NCI-H446 (cell line): ENCODE results near the gene SPAG8.
A peak's percentile ranks its signal among the peaks of the same experiment; 100 is the strongest.

Experiments used
- DNase-seq, 2 experiments: peaks; one replicate each; lab custom pipeline; 2025; lab: John Stamatoyannopoulos, UW

Gene SPAG8

GRCh38 chr9:35836595-35836994 lies 24.5 kb upstream of the SPAG8 start:
- DNase-seq = no peak

- no peak for DNase-seq
Observed at GRCh38 chr9:35835766-35836165, 23.7 kb upstream of the SPAG8 start.

DNA sequence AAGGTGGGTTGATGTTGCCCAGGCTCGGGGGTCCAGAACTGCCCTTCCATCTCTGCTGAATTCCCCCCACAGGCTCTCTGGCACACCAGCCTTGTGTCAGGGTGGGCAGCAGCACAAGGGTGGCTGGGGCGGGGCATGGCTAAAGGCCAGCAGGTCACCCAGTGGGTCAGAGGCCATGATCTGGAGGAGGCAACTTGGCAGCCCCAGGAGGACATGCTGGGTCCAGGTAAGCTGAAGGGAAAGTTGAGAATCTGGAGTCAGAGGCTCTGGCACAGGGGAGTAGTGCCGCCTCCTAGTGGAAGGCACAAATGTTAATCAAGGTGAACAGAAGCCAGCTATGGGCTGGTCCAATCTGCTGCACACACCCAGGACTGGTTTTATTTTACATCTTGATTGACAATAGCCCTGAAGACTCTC lies 23.2 kb upstream of the SPAG8 start:
- no peak for DNase-seq

DNA sequence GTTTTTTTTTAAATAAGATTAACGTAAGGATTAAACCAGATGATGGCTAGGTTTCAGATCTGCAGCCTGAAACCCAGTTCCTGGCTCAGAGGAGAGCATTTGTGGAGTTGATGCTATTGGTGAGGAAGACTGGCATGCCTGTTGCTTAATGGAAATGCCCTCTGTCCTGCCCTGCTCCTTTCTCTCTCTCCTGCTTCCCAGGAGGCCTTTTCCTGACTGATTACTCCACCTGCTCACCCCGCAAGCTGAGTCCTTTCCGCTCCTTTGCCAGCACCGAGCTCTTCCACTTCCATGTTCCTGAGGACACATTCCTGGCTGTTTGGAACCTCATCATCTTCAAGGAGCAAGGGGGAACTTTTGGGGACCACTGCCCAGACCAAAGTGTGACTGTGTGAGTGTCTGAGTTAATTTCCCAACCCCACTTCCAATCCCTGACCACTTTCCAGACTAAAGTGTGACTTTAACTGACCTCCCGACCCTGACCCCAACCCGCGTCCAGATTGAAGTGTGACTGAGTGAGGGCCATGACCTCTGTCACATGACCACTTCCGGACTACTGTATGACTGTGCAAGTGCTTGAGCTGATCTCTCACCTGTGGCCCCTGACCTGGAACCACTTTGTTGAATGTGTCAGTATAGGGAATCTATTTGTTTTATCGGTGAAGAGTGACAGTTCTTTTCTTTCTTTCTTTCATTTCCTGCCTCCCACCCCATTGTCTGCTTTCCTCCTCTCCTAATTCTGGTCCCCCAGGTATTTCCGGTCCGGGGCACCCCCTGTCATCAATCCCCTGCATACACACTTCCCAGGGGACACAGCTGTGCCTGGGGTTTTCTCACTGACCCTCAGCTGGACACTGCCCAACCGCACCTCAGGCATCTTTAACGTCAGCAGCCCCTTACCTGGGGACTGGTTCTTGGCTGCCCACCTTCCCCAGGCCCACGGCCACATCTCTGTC lies 22.5 kb upstream of the SPAG8 start:
- no peak for DNase-seq

DNA sequence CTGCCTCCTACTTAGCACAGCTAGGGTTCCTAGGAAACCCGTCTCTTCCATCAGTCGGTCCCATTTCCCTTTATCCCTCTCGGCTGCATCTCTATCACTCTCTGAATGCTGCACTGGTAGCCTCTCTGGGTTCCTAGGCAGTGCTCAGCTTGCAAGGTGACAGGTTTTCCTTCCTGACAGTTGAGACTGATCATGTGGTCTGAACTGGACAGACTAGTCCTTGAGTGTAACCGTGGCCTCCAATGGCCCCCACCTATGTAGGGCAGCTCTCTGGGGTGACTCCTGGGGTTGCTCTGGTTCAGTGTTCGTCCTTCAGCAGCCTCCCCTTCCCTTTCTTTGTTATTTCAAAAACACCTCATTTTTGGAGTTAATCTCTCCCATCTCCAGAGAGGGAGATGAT lies 20.8 kb upstream of the SPAG8 start:
- no peak for DNase-seq

- DNase-seq = no peak
Observed at GRCh38 chr9:35831040-35831439, 19.0 kb upstream of the SPAG8 start.

- no peak for DNase-seq
Observed at GRCh38 chr9:35829764-35830096, 17.7 kb upstream of the SPAG8 start.

GRCh38 chr9:35829084-35829763 lies 17.2 kb upstream of the SPAG8 start, which contains the start of gene TMEM8B:
TMEM8B (plus strand) TSS chr9:35829228; CDS start chr9:35829448, 220 bp downstream.
- peak; percentile 90 to 93 for DNase-seq

DNA sequence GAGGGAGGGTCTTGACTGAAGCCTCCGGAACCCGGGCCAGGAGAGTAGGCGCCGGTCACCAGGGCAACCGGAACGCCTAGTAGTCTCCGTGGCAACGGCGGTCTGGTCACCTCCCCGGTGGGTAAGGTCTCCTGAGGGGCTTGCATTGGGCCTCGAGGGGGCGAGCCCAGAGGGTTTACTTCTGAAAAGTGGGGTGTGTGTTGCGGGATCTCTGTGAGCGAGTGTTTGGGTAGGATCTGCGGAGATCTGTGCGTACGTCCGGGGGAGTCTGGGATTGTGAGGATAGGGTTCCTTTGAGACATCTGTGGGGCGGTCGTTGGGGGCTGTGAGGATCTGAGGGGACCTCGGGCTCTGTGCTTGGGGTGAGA lies 16.6 kb upstream of the SPAG8 start, which contains the start of gene FAM221B:
Gene FAM221B (minus strand): TSS at position 17 of the 368 bp plus-strand sequence. CDS start 2,571 bp downstream, outside the sequence.
- peak in 1 of 2 experiments; percentile 38 for DNase-seq

DNA sequence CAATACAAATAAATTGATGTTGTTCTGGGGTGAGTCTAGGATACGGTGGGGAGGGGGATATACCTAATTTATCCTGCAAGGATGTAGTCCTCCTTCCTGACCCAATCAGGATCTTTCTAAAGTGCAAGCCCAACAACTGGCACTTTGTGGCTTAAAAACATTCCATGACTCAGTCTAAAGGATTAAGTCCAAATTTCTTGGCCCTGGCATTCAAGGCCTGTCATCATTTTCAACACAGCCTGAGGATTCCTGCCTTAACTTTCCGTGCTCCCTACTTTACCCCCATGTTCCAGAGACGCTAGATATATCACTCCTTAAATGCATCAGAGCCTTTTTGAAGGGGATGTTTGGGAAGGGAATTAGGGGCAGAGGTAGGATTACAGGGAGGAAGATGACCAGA lies 15.4 kb upstream of the SPAG8 start:
- DNase-seq = no peak

- DNase-seq = peak; percentile 36 to 77
Observed at GRCh38 chr9:35826071-35826701, 14.1 kb upstream of the SPAG8 start.

GRCh38 chr9:35822926-35823325 lies 10.9 kb upstream of the SPAG8 start:
- DNase-seq = no peak

GRCh38 chr9:35820076-35820475 lies 8.0 kb upstream of the SPAG8 start:
- no peak for DNase-seq

DNA sequence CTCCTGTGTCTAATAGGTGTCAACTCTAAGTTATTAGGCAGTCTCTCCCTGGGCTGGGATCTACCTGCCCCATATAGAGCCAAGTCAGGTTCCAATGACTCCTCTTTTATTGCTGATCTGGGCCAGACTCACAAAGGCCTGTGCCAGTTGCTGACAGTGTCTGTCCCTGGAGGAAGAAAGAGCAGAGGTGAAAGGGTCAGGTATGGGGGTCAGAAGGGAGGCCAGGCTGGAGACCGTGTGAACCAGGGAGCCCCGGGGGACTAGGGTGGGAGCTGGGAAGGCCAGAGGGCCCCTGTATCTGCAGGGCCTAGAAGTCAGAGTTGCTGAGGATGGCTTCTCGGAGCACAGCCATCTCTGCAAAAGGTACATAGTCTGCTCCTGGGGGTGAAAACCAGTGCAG lies 6.3 kb upstream of the SPAG8 start:
- DNase-seq = no peak

GRCh38 chr9:35816708-35817107 lies 4.6 kb upstream of the SPAG8 start:
- peak; percentile 15 to 58 for DNase-seq

DNA sequence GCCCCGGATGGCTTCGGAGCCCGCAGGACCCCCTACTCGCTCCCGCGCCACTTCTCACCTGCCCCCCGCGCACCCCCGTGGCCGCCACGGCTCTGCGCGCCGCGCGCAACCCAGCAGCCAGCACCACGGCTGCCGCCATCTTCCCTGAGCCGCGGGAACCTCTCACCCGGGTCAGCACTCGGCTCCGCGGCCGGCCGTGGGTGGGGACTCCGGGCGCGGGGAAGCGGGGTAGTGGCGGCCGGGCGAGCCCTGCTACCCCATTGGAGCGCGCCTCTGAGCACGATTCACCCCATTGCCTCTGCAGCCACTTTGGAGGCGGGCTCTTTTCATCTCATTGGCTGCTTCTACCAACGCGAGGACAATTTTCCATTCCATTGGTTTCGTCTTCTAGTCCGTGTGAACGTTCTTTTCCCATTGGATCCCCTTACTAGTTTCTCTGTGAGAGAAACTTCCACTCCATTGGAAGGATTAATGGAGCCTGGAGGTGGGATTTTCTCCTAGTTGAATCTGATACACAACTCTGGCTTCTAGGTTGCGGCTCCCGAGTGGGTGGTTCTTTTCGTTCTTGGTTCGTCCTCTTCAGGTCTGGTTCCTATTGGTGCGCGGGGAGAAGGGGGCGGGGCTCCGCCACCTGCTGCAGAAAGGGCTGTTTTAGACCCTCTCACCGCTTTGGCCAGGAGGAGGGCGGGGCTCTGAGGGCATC lies 2.9 kb upstream of the SPAG8 start, which contains the start of gene HINT2:
Gene HINT2 (minus strand): TSS at position 202 of the 703 bp plus-strand sequence. CDS start 63 bp downstream, at position 139.
- DNase-seq = peak; percentile 99 to 100

- peak in 1 of 2 experiments; percentile 17 for DNase-seq
Observed at GRCh38 chr9:35814106-35814840, 2.2 kb upstream of the SPAG8 start.

DNA sequence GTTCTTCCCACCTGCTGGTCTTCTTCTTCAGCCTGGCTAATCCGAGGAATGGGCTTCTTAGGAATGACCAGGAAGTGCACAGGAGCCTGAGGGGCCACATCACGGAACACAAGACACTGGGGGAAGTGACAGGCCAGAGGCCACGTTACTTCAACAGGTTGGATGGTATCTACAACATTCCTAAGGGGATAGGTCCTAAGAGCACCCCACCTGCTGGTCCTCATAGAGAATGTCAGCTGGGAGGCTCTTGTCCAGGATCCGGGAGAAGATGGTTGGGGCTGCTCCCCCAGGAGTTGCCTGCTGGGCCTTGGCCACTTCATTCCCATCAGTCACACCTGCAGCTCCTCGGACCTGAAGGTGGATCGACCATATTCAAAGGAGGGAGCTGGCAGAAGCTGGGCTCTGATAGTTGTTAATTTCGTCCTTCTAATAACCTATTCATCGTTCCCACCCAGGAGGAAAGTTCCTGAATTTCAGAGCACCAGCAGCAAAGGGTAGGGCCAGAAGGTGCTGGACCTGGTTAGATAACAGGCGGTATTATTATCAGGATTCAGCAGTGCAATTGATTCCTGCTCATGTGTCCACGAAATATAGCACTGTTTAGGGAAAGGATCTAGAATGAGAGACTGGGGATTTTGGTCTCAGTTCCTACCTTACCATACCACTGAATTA lies 1.5 kb upstream of the SPAG8 start:
- DNase-seq = peak in 1 of 2 experiments; percentile 22

- DNase-seq = no peak
Observed at GRCh38 chr9:35811381-35812024, 559 bp downstream of the SPAG8 start.

DNA sequence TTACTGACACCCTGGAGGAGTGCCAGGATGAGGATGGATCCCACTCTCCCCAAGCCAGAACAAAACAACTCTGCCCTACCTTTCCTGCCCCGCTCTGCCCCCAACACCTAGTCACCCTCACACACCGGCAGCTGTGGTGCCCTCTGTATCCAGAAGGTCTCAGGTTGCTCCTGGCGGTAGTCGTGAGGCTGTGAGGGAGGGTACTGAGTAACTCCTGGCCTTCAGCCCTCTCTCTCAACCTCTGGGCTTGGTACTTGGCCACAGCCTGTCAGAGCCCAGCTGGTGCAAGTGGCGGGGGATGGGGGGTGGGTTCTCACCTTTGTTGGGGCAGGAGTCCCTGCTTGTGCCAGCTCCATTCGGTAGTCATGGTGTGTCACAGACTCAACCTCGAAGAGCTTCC lies 1.9 kb downstream of the SPAG8 start:
- no peak for DNase-seq
